Measurements from ENCODE around the gene NUTF2. TPM values are rescaled to one million over a fixed set of nuclear protein-coding genes. Genes with fewer than 3 reads are reported as not detected.
A peak's percentile ranks its signal among the peaks of the same experiment; 100 is the strongest.
"Not testable (repeated sequence)": the region's sequence is repeated elsewhere in the genome, so short reads cannot be mapped to it uniquely, and the experiment has no call there.

The NUTF2 gene
- polyA plus RNA-seq, 4 donors: 121 to 130 (median 129) TPM

- not testable (repeated sequence) for DNase-seq (ENCODE audit: low read depth in 4 of 4, low spot score in 3 of 4)
These were observed 9.5 kb upstream of the NUTF2 start for GRCh38 chr16:67837190-67837589.

GRCh38 chr16:67837811-67838210 is 8.9 kb upstream of the NUTF2 start:
- DNase-seq (ENCODE audit: low read depth in 4 of 4, low spot score in 3 of 4): no peak

- no peak for DNase-seq (ENCODE audit: low read depth in 4 of 4, low spot score in 3 of 4)
These were observed 5.4 kb upstream of the NUTF2 start for GRCh38 chr16:67841198-67841815.

- DNase-seq (ENCODE audit: low read depth in 4 of 4, low spot score in 3 of 4): peak; percentile 94 to 99 (median 95)
These were observed 4.8 kb upstream of the NUTF2 start, which contains the start of gene THAP11 for GRCh38 chr16:67841816-67842508. TSS of gene THAP11 (plus strand) at chr16:67842320. CDS start at chr16:67842555, 235 bp downstream.

GRCh38 chr16:67842509-67843342 is 4.0 kb upstream of the NUTF2 start:
- no peak for DNase-seq (ENCODE audit: low read depth in 4 of 4, low spot score in 3 of 4)

GRCh38 chr16:67843343-67843765 is 3.4 kb upstream of the NUTF2 start:
- DNase-seq (ENCODE audit: low read depth in 4 of 4, low spot score in 3 of 4): no peak

GRCh38 chr16:67844497-67844896 is 2.2 kb upstream of the NUTF2 start:
- no peak for DNase-seq (ENCODE audit: low read depth in 4 of 4, low spot score in 3 of 4)

- no peak for DNase-seq (ENCODE audit: low read depth in 4 of 4, low spot score in 3 of 4)
These were observed 1.3 kb upstream of the NUTF2 start for GRCh38 chr16:67845291-67846062.

GRCh38 chr16:67846063-67846319 is 742 bp upstream of the NUTF2 start:
- DNase-seq (ENCODE audit: low read depth in 4 of 4, low spot score in 3 of 4): no peak

- no peak for DNase-seq (ENCODE audit: low read depth in 4 of 4, low spot score in 3 of 4)
These were observed 530 bp downstream of the NUTF2 start, which contains the start of gene CENPT for GRCh38 chr16:67847064-67847861. TSS of gene CENPT (minus strand) at chr16:67847693. CDS start at chr16:67833859, 13,834 bp downstream.

GRCh38 chr16:67848118-67848517 is 1.4 kb downstream of the NUTF2 start:
- no peak for DNase-seq (ENCODE audit: low read depth in 4 of 4, low spot score in 3 of 4)

GRCh38 chr16:67853670-67854069 is 6.9 kb downstream of the NUTF2 start:
- DNase-seq (ENCODE audit: low read depth in 4 of 4, low spot score in 3 of 4): no peak

GRCh38 chr16:67855789-67856188 is 9.1 kb downstream of the NUTF2 start:
- no peak for DNase-seq (ENCODE audit: low read depth in 4 of 4, low spot score in 3 of 4)

- DNase-seq (ENCODE audit: low read depth in 4 of 4, low spot score in 3 of 4): no peak
These were observed 10.3 kb downstream of the NUTF2 start for GRCh38 chr16:67856927-67857546.

- DNase-seq (ENCODE audit: low read depth in 4 of 4, low spot score in 3 of 4): no peak
These were observed 11.0 kb downstream of the NUTF2 start for GRCh38 chr16:67857547-67858233.

- DNase-seq (ENCODE audit: low read depth in 4 of 4, low spot score in 3 of 4): no peak
These were observed 11.8 kb downstream of the NUTF2 start for GRCh38 chr16:67858500-67858899.

- DNase-seq (ENCODE audit: low read depth in 4 of 4, low spot score in 3 of 4): no peak
These were observed 14.1 kb downstream of the NUTF2 start for GRCh38 chr16:67860589-67861398.

GRCh38 chr16:67861877-67862276 is 15.1 kb downstream of the NUTF2 start:
- DNase-seq (ENCODE audit: low read depth in 4 of 4, low spot score in 3 of 4): no peak

All from right renal pelvis (tissue), 4 donors.